A673 (cell line): ENCODE results near the gene NHLRC4.

Experiments
- EZH2 ChIP-seq: fragments of 200-600 bp; sonication (generic); IDR thresholded peaks from 2 replicates; pipeline ENCODE4 v1.6.1; 2017; ENCODE audit warnings: borderline replicate concordance, low read depth, mild to moderate bottlenecking, mixed read lengths, antibody characterized with exemption, low read length; ENCODE audit not compliant: poor library complexity, severe bottlenecking
- TF ChIP-seq, protein P1 (sequence below): fragments of 300-800, 200-600 bp; sonication (generic); conservative IDR thresholded peaks from 2 replicates; pipeline ENCODE4 v1.5.1; 2017; ENCODE audit warnings: low read depth, mild to moderate bottlenecking, antibody characterized with exemption, low read length, moderate library complexity, mixed read lengths

DNA sequence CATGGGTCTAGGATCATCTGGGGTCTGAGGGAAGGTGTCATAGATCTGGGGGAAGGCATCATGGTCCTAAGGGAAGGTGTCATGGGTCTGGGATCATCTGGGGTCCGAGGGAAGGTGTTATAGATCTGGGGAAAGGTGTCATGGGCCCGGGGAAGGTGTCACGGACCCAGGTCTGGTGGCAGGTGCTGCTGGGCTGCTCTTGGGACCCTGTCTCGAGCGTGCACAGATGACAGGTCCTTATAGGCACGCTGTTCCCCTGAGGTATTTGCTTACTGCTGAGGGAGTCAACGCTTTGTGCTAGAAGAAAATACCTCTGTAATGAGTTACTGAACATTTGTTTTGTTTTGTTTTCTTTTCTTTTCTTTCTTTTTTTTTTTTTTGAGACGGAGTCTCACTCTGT is 24.4 kb downstream of the NHLRC4 start:
- TF ChIP-seq, protein P1, sequence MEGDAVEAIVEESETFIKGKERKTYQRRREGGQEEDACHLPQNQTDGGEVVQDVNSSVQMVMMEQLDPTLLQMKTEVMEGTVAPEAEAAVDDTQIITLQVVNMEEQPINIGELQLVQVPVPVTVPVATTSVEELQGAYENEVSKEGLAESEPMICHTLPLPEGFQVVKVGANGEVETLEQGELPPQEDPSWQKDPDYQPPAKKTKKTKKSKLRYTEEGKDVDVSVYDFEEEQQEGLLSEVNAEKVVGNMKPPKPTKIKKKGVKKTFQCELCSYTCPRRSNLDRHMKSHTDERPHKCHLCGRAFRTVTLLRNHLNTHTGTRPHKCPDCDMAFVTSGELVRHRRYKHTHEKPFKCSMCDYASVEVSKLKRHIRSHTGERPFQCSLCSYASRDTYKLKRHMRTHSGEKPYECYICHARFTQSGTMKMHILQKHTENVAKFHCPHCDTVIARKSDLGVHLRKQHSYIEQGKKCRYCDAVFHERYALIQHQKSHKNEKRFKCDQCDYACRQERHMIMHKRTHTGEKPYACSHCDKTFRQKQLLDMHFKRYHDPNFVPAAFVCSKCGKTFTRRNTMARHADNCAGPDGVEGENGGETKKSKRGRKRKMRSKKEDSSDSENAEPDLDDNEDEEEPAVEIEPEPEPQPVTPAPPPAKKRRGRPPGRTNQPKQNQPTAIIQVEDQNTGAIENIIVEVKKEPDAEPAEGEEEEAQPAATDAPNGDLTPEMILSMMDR: no peak
- no peak for TF ChIP-seq EZH2
